Measurements from ENCODE around the gene SUGP2.
"Not testable (repeated sequence)": the region's sequence is repeated elsewhere in the genome, so short reads cannot be mapped to it uniquely, and the experiment has no call there.

Gene SUGP2

DNA sequence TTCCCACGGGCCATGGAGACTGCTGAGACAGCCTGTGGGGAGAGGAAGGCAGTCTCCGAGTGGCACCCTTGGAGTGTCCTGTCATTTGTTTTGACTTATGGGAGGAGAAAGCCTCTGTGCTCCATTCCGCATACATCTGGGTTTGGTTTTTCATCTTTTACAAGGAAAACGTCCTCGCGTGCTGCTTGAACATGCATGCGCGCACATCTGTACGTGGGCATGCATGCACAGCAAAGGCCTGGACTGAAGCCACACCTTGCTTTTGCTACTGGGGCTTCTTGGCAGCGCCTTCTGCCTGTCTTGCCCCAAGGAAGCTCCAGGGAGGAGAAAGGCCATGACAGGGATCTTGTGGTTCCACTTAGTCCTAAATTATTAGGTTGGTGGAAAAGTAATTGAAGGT lies 44.0 kb downstream of the SUGP2 start:
- no peak for DNase-seq

- DNase-seq: no peak
Measured at GRCh38 chr19:18987456-18987855, 45.9 kb downstream of the SUGP2 start.

- DNase-seq: no peak
Measured at GRCh38 chr19:18985257-18985656, 48.1 kb downstream of the SUGP2 start.

- DNase-seq: no peak
Measured at GRCh38 chr19:18984251-18984650, 49.1 kb downstream of the SUGP2 start.

- DNase-seq: no peak
Measured at GRCh38 chr19:18982669-18983068, 50.6 kb downstream of the SUGP2 start.

- DNase-seq: no peak
Measured at GRCh38 chr19:18980432-18981020, 52.8 kb downstream of the SUGP2 start.

DNA sequence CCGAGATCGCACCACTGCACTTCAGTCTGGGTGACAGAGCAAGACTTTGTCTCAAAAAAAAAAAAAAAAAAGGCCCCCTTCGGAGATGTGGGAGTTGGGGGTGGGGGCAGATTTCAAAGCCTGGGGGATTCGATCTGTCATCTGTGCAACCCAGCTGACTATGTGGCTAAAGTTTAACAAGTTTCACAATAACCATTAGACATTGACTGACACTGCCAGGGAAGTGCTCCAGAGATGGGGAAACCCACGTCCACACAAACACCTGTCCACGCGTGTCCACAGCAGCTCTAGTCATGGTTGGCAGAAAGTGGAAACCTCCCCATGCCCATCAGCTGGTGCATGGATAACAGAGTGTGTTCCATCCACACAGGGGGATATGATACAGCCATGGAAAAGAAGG lies 54.7 kb downstream of the SUGP2 start:
- DNase-seq: no peak

DNA sequence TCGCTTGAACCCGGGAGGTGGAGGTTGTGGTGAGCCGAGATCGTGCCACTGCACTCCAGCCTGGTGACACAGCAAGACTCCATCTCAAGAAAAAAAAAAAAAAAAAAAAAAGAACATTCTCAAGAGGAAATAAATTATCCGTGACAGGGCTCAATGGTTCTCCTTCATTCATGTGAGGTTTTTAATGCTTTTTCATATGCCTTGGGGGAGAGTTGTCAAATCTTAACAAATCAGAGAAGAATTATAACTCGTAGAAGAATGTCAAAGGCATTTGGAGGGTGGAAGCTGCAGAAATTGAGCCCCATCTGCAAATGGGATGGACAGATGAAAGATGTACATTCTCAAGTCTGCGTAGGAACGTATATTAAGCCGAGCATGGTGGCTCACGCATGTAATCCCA lies 57.4 kb downstream of the SUGP2 start:
- no peak for DNase-seq

DNA sequence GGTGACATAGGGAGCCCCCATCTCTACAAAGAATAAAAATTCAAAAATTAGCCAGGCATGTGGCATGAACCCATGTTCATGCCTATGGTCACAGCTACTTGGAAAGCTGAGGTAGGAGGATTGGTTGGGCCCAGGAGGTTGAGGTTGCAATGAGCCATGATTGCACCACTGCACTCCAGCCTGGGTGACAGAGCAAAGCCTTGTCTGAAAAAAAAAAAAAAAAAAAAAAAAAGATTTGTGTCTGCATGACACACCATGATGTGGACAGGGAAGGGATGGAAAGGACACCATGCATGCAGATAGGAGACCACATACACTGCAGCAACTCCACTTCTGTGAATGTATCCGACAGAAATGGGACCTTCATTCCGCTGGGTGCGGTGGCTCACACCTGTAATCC lies 58.3 kb downstream of the SUGP2 start:
- DNase-seq: no peak

GRCh38 chr19:18972851-18973250 lies 60.5 kb downstream of the SUGP2 start:
- no peak for DNase-seq

- no peak for DNase-seq
Measured at GRCh38 chr19:18972301-18972811, 61.0 kb downstream of the SUGP2 start.

- DNase-seq: no peak
Measured at GRCh38 chr19:18969931-18970659, 63.2 kb downstream of the SUGP2 start.

DNA sequence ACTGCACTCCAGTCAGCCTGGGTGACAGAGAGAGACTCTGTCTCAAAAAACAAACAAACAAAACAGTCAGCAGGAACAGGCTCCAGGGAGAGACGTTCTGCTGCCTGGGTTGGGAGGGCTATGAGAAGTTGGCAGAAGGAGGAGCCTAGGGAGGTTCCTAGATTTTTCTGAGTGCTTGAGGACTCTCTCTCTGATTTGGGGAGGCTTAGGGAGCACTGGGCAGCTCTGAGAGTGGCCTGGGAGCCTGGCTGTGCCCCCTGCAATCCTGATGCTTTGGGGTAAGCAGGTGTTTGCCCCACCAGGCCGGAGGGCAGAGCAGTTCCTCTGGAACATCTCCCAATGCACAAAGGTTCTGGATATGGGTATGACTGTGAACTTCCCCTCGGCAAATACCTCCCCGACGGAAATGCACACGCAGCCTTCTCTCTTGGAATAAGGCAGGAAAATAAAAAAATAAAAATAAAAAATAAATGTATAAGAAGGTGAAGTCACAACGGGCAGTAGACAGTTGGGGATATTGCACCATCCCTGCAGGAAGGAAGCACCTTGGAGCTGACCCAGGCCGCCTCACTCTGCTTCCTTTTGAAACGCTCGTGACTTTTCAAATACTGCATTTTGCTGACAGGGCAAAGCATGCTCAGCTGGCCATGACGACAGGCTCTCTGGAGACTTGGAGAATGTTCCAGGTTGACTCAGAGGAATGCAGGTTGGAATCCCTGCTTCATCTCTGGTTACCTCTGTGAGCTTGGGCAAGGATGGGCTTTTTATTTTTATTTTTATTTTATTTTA lies 65.8 kb downstream of the SUGP2 start:
- no peak for DNase-seq

DNA sequence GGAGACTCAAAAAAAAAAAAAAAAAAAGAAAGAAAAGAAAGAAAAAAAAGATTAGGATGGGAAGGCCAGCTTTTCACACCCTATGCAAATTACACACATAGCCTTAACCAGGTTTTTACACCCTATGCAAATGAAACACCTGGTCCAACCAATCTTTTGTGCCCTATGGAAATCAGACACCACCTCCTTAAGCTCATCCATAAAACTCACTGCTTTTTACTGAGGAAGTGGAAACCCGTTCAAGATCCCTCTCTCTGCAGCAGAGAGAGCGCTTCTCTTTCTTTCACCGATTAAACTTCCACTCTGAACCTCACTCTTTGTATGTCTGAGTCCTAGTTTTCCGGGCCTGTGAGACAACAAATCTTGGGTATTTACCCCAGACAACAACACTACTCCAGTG lies 67.0 kb downstream of the SUGP2 start:
- no peak for DNase-seq

- no peak for DNase-seq
Measured at GRCh38 chr19:18964121-18964520, 69.2 kb downstream of the SUGP2 start.

GRCh38 chr19:18961767-18962620 lies 71.3 kb downstream of the SUGP2 start:
- DNase-seq: no peak

DNA sequence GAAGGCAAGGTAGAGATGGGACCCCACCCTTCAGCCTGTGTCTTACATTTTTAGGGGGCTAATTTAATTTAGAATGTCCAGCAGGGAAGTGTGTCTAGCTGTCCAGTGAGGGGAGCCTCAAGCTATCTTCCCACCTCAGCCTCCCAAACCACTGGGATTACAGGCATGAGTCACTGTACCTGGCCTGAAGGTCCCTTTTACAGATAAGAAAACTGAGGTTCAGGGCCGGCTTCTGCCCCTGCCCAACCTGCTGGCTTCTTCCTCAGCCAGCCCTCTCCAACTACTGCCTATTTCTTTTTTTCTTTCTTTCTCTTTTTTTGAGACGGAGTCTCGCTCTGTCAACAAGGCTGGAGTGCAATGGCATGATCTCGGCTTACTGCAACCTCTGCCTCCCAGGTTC lies 72.9 kb downstream of the SUGP2 start:
- DNase-seq: no peak

DNA sequence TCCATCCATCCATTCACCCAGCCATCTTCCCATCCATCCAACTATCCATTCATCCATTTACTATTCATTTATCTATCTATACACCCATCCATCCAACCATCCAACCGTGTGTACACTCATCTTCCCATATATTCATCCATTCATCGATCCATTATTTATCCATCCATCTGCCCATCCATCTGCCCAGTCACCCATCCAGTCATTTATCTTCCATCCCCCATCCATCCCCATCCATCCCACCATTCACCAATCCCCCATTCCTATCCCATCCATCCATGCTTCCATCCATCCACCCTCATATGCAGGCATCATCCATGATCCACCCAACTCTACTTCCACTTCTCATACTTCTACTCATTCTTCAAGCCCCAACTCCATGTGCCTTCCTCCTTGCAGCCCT lies 78.3 kb downstream of the SUGP2 start:
- no peak for DNase-seq

- DNase-seq: no peak
Measured at GRCh38 chr19:18954094-18954493, 79.2 kb downstream of the SUGP2 start.

DNA sequence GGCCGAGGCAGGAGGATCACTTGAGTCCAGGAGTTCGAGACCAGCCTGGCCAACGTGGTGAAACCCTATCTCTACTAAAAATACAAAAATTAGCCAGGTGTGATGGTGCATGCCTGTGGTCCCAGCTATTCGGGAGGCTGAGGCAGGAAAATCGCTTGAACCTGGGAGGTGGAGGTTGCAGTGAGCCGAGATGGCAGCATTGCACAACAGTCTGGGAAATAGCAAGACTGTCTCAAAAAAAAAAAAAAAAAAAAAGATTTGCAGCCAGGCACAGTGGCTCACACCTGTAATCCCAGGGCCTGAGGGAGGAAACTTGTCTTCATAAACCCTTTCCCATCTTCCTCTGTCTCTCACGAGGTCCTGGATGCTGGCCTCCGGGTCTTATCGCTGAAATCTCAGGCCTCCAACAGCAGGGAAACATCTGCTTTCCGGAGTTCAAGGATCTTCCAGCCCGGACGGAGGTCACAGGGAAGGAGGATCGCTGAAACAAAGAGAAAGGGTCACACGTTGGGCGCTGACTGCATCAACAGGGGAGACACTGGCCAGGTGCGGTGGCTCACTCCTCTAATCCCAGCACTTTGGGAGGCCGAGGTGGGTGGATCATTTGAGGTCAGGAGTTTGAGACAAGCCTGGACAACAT lies 80.8 kb downstream of the SUGP2 start:
- not testable (repeated sequence) for DNase-seq

DNA sequence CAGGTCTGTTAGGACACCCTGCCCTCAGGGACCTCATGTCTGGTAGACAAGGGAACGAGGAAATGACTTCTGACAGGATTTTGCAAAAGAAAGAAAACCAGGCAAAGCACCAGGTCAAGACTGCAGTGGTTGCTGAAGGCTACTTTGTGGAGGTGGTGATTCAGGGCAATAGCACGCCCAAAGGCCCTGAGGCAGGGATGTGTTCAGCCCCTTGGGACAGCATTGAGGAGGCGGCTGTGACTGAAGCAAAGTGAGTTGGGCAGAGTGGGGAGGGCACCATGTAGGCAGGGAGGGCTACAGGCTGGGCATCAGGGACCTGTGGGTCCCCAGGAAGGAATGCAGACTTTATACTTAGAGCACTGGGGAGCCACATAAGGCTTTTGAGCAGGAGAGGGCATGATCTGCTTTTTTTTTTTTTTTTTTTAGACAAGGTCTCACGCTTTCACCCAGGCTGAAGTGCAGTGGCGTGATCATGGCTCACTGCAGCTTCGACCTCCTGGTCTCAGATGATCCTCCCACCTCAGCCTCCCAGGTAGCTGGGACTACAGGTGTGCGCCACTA lies 81.5 kb downstream of the SUGP2 start:
- no peak for DNase-seq

DNA sequence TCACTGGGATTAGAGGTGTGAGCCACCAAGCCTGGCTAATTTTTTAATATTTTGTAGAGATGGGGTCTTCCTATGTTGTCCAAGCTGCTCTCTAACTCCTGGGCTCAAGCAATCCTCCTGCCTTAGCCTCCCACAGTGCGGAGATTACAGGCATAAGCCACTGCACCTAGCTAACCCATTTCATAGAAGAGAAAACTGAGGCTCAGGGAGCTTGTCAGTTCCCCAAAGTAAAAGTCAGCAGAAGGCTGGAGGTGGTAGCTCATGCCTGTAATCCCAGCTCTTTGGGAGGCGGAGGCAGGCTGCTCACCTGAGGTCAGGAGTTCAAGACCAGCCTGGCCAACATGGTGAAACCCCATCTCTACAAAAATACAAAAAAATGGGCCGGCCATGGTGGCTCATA lies 83.5 kb downstream of the SUGP2 start:
- no peak for DNase-seq
